ENCODE data around the gene FSHB. TPM values are rescaled to one million over a fixed set of nuclear protein-coding genes. Genes with fewer than 3 reads are reported as not detected.

FSHB gene
- total and polyA plus RNA-seq, 5 donors, result not detected

DNA sequence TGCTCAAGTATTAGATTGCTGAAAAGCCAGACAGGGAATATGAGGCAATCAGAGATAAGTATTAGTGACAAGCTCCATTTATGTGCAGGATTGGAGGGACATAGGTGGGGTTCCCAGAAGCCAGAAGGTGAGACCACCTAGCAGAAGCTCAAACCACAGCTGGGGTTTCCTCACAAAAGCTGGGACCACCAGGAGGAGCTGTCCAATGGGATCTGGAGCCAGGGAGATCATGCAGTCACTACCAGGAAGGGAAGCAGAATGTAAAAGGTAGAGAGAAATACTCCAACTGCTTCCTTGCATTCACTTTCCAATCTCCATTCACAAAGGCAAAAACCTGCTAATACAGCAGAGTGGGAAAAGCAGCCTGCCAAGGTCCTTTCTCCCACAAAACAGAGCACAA is 5.2 kb upstream of the FSHB start:
- Histone ChIP-seq H3K4me3 (ENCODE audit: low read length) (no peak overlapping the region), H3K9me3 (ENCODE audit: control insufficient read depth, low read length) (no peaks in the 10 kb centered on the region), H3K27ac (ENCODE audit: low read length) (no peak overlapping the region), H3K27me3 (ENCODE audit: control insufficient read depth, insufficient read depth) (no peaks in the 10 kb centered on the region), H3K4me1 (ENCODE audit: control insufficient read depth, insufficient read depth, low read length) (no peaks in the 10 kb centered on the region)
- ATAC-seq (no peak), DNase-seq (no peak)
- intact Hi-C loops (cut with DNase I), result no loop called here

DNA sequence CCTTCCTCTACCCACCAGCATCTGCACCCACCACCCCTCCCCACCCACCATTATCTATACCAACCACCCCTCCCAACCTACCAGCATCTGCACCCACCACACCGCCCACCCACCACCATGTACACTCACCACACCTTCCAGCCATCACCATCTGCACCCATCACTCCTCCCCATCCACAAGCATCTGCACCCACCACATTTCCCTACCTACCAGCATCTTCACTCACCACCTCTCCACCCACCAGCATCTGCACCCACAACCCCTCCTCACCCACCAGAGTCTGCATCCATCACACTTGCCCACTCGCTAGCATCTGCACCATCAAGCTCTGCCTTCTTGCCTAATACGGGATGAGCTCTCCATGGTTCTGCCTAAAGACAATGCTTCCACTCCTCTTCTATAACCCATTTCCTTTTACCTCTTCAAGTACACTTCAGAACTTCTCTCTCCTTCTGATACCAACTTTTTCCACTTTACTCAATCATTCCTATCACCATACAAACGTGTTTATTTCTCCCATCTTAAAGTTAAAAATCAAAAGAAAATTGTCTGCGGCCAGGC is 2.4 kb upstream of the FSHB start:
- intact Hi-C loops (cut with DNase I), result no loop called here
- ATAC-seq, result no peak
- Histone ChIP-seq H3K27ac (ENCODE audit: low read length) (no peak overlapping the region), H3K4me1 (ENCODE audit: control insufficient read depth, insufficient read depth, low read length) (no peaks in the 10 kb centered on the region), H3K27me3 (ENCODE audit: control insufficient read depth, insufficient read depth) (no peaks in the 10 kb centered on the region), H3K9me3 (ENCODE audit: control insufficient read depth, low read length) (no peaks in the 10 kb centered on the region), H3K4me3 (ENCODE audit: low read length) (no peak overlapping the region)
- 76% methylated on average over 5 of the region's 5 CpGs for WGBS
- no peak for DNase-seq

DNA sequence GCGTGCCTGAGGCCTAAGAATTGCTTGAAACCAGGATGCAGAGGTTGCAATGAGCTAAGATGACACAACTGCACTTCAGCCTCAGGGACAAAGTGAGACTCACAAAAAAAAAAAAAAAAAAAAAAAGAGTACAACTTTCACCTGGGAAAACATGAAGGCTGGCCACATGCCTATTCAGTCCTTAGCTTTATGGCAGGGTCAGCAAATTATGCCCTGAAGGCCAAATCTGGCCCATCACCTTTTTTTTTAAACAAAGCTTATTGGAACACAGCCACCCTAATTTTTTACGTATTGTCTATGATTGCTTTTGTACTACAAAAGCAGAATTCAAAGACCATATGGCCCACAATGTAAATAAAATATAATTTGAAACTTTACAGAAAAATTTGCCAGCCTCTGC is 8.2 kb downstream of the FSHB start:
- Histone ChIP-seq H3K27me3 (ENCODE audit: control insufficient read depth, insufficient read depth) (no peaks in the 10 kb centered on the region), H3K4me1 (ENCODE audit: control insufficient read depth, insufficient read depth, low read length) (no peaks in the 10 kb centered on the region), H3K27ac (ENCODE audit: low read length) (no peak overlapping the region), H3K4me3 (ENCODE audit: low read length) (no peak overlapping the region), H3K9me3 (ENCODE audit: control insufficient read depth, low read length) (no peaks in the 10 kb centered on the region)
- WGBS, result 77% methylated on average over 2 of the region's 2 CpGs
- intact Hi-C loops (cut with DNase I), result no loop called here
- no peak for DNase-seq
- no peak for ATAC-seq

DNA sequence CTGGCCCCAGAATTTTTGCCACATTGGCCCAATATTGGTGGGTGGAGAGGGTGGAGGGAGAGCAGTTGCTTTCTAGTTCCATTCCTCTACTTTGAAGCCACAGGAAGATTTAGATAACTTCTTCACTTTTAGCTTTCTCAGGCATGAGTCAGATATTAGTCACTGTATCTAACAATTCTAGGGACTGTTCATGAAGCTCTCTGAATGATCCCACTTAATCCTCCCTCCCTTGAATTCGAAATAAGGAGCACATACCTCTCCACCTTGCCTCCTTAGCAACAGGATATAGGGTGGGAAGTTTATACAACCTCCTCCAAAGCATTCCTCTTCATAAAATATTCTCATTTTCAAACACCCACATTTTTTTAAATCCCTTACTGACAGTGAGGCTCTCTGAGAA is 13.5 kb downstream of the FSHB start:
- WGBS, result 25% methylated on average over 1 of the region's 1 CpG
- ATAC-seq, result no peak

DNA sequence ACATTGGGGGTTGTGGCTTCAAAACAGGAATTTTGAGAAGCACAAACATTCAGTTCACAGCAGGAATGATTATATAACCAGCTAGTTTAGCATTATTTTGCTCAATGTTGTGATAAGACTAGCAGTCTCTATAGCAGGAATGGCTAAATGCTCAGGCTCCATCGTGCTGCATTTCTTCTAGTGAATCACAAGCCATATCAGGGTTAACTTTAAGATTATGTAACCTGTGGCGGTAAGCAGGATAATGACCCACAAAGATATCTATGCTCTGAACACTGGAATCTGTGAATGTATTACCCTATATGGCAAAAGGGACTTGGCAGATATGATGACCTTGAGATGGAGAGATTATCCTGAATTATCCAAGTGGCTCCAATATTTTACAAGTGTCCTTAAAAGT is 14.8 kb downstream of the FSHB start:
- no peak overlapping the region for H3K27ac ChIP-seq (ENCODE audit: low read length)
- WGBS, result 47% methylated on average over 2 of the region's 2 CpGs
- no peaks in the 10 kb centered on the region for H3K9me3 ChIP-seq (ENCODE audit: control insufficient read depth, low read length)
- no peak overlapping the region for H3K4me3 ChIP-seq (ENCODE audit: low read length)
- ATAC-seq (no peak), DNase-seq (no peak)
- no peaks in the 10 kb centered on the region for H3K27me3 ChIP-seq (ENCODE audit: control insufficient read depth, insufficient read depth)
- no peaks in the 10 kb centered on the region for H3K4me1 ChIP-seq (ENCODE audit: control insufficient read depth, insufficient read depth, low read length)
- intact Hi-C loops (cut with DNase I), result no loop called here

More for the DNA sequence above, 13.5 kb downstream of the FSHB start:
- H3K4me3 ChIP-seq (ENCODE audit: low read length), result no peak overlapping the region
- H3K27ac ChIP-seq (ENCODE audit: low read length), result no peak overlapping the region
- H3K27me3 ChIP-seq (ENCODE audit: control insufficient read depth, insufficient read depth), result no peaks in the 10 kb centered on the region
- no peaks in the 10 kb centered on the region for H3K4me1 ChIP-seq (ENCODE audit: control insufficient read depth, insufficient read depth, low read length)
- intact Hi-C loops (cut with DNase I), result no loop called here
- no peak for DNase-seq
- no peaks in the 10 kb centered on the region for H3K9me3 ChIP-seq (ENCODE audit: control insufficient read depth, low read length)

DNA sequence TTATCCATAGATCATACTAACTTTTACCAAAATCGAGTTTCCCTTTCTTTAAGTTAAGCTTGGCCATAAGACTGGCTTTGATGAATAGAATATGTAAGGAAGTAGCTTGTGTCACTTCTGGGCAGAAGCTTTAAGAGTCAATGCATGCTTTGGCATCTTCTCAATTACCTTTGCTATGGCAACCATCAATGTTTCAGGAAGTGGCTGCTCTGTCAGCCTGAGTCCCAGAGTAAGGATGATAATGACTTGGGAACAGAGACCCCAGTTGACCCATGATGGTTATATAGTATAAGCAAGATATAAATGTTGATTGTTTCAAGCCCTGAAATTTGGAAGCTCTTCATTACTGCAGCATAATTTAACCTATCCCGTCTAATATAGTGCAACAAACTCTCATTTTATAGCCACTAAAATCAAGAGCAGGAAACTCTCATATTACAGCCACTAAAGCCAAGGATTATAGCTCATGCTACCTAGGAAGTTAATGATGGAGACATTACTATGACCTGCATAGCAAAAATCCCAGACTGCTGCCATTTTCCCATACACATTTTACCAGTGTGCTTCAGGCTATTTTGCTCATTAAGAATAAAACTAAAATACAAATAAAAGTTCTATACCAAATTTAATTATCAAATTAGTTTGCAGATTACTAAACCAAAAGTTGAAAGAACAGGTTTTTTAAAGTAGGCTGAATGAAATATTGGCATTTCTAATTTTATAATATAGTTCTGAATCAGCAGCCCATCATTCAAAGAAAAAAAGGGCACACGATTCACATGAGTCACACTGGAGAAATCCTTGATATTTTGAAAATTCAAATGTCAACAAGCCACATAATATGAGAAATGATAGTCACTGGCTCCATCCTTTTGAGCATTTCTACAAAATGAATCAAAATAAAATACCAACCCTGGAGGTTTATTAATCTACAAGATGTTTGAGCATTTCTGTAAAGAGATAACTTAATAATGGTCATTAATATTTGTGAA is 23.8 kb downstream of the FSHB start:
- H3K4me1 ChIP-seq (ENCODE audit: control insufficient read depth, insufficient read depth, low read length), result no peaks in the 10 kb centered on the region
- H3K27ac ChIP-seq (ENCODE audit: low read length), result no peak overlapping the region
- no peaks in the 10 kb centered on the region for H3K9me3 ChIP-seq (ENCODE audit: control insufficient read depth, low read length)
- no peaks in the 10 kb centered on the region for H3K27me3 ChIP-seq (ENCODE audit: control insufficient read depth, insufficient read depth)
- intact Hi-C loops (cut with DNase I), result no loop called here
- ATAC-seq (no peak), DNase-seq (no peak)
- H3K4me3 ChIP-seq (ENCODE audit: low read length), result no peak overlapping the region
- 51% methylated on average over 3 of the region's 3 CpGs for WGBS

DNA sequence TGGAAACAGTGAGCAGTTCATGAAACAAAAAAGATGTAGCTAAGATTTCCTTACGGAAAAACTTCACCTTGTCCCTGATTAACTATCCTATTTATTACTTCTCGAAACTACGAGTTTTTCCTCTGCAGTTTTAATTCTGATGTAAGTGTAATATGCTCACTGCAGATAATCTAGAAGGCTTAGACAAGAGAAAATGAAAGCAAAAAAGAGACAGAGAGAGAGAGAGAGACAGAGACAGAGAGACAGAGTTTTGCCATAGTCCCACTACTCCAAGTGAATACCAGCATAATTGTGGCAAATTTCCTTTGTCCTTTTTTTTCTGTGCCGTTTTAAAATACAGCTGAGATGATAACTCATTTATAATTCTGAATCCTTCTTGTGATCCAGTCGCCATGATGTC is 24.8 kb downstream of the FSHB start:
- no peaks in the 10 kb centered on the region for H3K9me3 ChIP-seq (ENCODE audit: control insufficient read depth, low read length)
- WGBS, result 61% methylated on average over 5 of the region's 5 CpGs
- ATAC-seq (no peak), DNase-seq (no peak)
- intact Hi-C loops (cut with DNase I), result no loop called here
- no peak overlapping the region for H3K27ac ChIP-seq (ENCODE audit: low read length)
- H3K27me3 ChIP-seq (ENCODE audit: control insufficient read depth, insufficient read depth), result no peaks in the 10 kb centered on the region
- no peaks in the 10 kb centered on the region for H3K4me1 ChIP-seq (ENCODE audit: control insufficient read depth, insufficient read depth, low read length)
- H3K4me3 ChIP-seq (ENCODE audit: low read length), result no peak overlapping the region

DNA sequence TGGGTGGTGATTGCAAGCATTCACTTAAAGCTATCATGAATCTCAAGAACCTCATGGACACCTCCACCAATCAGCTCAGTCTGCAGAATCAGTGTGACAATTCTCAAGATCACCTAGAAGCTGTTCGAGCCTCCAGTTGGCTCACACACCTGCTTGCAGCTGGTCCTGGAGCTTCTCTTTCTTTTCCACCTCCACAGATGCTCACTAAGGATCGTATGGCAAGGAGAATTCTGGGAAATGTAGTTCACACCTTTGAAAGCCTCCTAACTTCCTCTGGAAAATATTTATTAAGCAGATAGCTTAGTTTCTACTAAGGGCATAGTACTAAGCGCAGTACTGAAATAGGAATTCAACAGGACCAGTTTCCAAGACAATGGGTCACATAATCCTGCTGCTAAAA is 26.2 kb downstream of the FSHB start:
- Histone ChIP-seq H3K27ac (ENCODE audit: low read length) (no peak overlapping the region), H3K9me3 (ENCODE audit: control insufficient read depth, low read length) (no peaks in the 10 kb centered on the region), H3K4me1 (ENCODE audit: control insufficient read depth, insufficient read depth, low read length) (no peaks in the 10 kb centered on the region), H3K4me3 (ENCODE audit: low read length) (no peak overlapping the region), H3K27me3 (ENCODE audit: control insufficient read depth, insufficient read depth) (no peaks in the 10 kb centered on the region)
- DNase-seq, result no peak
- no peak for ATAC-seq
- intact Hi-C loops (cut with DNase I), result no loop called here
- WGBS, result 49% methylated on average over 3 of the region's 3 CpGs

DNA sequence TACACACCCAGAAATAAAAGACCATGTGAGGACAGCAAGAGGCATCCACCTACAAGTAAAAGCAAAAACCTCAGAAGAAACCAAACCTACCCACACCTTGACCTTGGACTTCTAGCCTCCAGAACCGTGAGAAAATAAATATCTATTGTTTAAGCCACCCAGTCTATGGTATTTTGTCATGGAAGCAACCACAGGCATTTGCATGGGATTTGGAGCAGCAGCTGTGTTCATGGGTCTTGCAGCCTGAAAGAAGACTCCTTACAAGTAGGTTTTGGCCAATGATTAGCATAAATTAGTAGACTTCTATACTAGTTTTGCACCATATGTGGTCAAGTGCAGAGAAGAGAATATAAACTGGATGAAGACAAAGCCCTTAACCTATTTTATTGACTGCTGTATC is 27.9 kb downstream of the FSHB start:
- Histone ChIP-seq H3K4me1 (ENCODE audit: control insufficient read depth, insufficient read depth, low read length) (no peaks in the 10 kb centered on the region), H3K9me3 (ENCODE audit: control insufficient read depth, low read length) (no peaks in the 10 kb centered on the region), H3K27ac (ENCODE audit: low read length) (no peak overlapping the region), H3K27me3 (ENCODE audit: control insufficient read depth, insufficient read depth) (no peaks in the 10 kb centered on the region), H3K4me3 (ENCODE audit: low read length) (no peak overlapping the region)
- ATAC-seq (no peak), DNase-seq (no peak)
- 38% methylated on average over 1 of the region's 1 CpG for WGBS
- intact Hi-C loops (cut with DNase I), result no loop called here

DNA sequence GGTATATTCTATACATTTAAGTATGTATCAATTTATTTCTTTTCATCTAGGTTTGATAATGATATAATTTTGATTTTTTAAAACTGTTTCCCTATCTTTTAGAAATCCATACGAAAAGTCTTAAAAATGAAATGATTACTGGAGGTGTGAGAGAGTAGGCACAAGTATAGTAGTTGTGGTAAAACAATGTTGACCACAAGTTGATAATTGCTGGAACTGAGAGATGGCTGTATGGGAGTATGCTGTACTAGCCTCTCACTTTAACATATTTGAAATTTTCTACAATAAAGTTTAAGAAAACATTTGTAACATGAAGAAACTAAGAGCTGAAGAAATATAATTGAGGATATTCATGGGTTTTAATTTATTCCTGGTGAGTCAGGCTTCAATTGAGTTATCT is 30.0 kb downstream of the FSHB start:
- DNase-seq, result no peak
- no peak overlapping the region for H3K4me3 ChIP-seq (ENCODE audit: low read length)
- no peaks in the 10 kb centered on the region for H3K27me3 ChIP-seq (ENCODE audit: control insufficient read depth, insufficient read depth)
- H3K4me1 ChIP-seq (ENCODE audit: control insufficient read depth, insufficient read depth, low read length), result no peaks in the 10 kb centered on the region
- intact Hi-C loops (cut with DNase I), result no loop called here
- ATAC-seq, result no peak
- no peaks in the 10 kb centered on the region for H3K9me3 ChIP-seq (ENCODE audit: control insufficient read depth, low read length)
- no peak overlapping the region for H3K27ac ChIP-seq (ENCODE audit: low read length)
- 64% methylated on average over 1 of the region's 1 CpG for WGBS

DNA sequence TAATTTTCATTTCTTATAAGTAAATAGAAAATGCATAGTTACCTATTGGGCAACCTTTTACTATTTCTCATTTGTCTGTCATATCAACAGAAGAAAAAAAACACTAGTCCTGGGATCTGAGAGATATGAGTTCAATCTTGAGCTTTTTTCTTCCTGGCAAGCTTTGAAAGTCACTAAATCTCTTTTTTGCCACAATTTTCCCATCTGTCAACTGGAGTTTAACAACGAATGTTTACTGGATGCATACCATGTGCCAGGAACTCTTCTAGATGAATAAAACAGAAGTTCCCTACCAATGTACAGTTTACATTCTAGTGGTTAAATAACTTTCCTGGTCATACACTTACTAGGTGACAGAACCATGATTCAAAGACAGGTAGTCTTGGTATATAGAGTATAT is 31.0 kb downstream of the FSHB start:
- DNase-seq (no peak), ATAC-seq (no peak)
- intact Hi-C loops (cut with DNase I), result no loop called here
- WGBS, result 47% methylated on average over 1 of the region's 1 CpG
- Histone ChIP-seq H3K4me3 (ENCODE audit: low read length) (no peak overlapping the region), H3K27me3 (ENCODE audit: control insufficient read depth, insufficient read depth) (no peaks in the 10 kb centered on the region), H3K9me3 (ENCODE audit: control insufficient read depth, low read length) (no peaks in the 10 kb centered on the region), H3K27ac (ENCODE audit: low read length) (no peak overlapping the region), H3K4me1 (ENCODE audit: control insufficient read depth, insufficient read depth, low read length) (no peaks in the 10 kb centered on the region)

Data from right cardiac atrium (tissue), 5 donors.